K562 (cell line): ENCODE measurements around the gene CD40. TPM values are rescaled to one million over a fixed set of nuclear protein-coding genes. Genes with fewer than 3 reads are reported as not detected.

Experiments
- BRD9 ChIP-seq: fragments of 450-650 bp; IDR thresholded peaks from 2 replicates; pipeline ENCODE4 v1.6.1; 2018; ENCODE audit warnings: low read depth; ENCODE audit not compliant: partially characterized antibody
- BRF2 ChIP-seq: IDR thresholded peaks from 3 replicates; pipeline ENCODE4 v1.6.1; 2011; ENCODE audit warnings: borderline replicate concordance, mild to moderate bottlenecking; ENCODE audit not compliant: insufficient read length, insufficient read depth
- FOSL1 ChIP-seq: fragments of 200-800 bp; sonication (Bioruptor generic); conservative IDR thresholded peaks from 2 replicates; pipeline ENCODE4 v1.6.1; 2016; ENCODE audit warnings: missing genetic modification characterization, missing compliant biosample characterization
- FOXA1 ChIP-seq: fragments of 450-650 bp; IDR thresholded peaks from 2 replicates; pipeline ENCODE4 v1.6.1; 2016; ENCODE audit warnings: mild to moderate bottlenecking, borderline replicate concordance
- KDM2B ChIP-seq: fragments of 250-450 bp; sonication (Bioruptor Pico); IDR thresholded peaks from 2 replicates; pipeline ENCODE4 v1.8.0; 2021; ENCODE audit warnings: mild to moderate bottlenecking, moderate library complexity
- MED1 ChIP-seq: sonication (generic); formaldehyde crosslinking; IDR thresholded peaks from 2 replicates; pipeline ENCODE4 v1.8.1; 2023; ENCODE audit warnings: missing genetic modification reagents, borderline replicate concordance
- NFIC ChIP-seq: fragments of 450-650 bp; IDR thresholded peaks from 2 replicates; pipeline ENCODE4 v1.6.1; 2017; ENCODE audit warnings: mild to moderate bottlenecking, inconsistent platforms
- NRF1 ChIP-seq, 2 experiments: fragments of 450-650 bp; IDR thresholded peaks in 1 of 2; conservative IDR thresholded peaks in 1 of 2; 2 replicates each; pipeline ENCODE4 v1.6.1; 2014; ENCODE audit warnings: mild to moderate bottlenecking in 2 of 2
- POLR2AphosphoS5 ChIP-seq: IDR thresholded peaks from 2 replicates; pipeline ENCODE4 v1.6.1; 2011; ENCODE audit warnings: mild to moderate bottlenecking, low read depth, low read length, moderate library complexity; ENCODE audit not compliant: control insufficient read depth, insufficient read depth
- POLR3G ChIP-seq: IDR thresholded peaks from 2 replicates; pipeline ENCODE4 v1.6.1; 2011; ENCODE audit not compliant: insufficient read length, insufficient replicate concordance; ENCODE audit errors: extremely low read depth
- PTTG1 ChIP-seq: fragments of 450-650 bp; IDR thresholded peaks from 2 replicates; pipeline ENCODE4 v1.6.1; 2016; ENCODE audit warnings: low read depth, mild to moderate bottlenecking, missing genetic modification characterization, missing compliant biosample characterization
- REST ChIP-seq, 2 experiments: fragments of 450-650 bp; formaldehyde crosslinking in 1 of 2; IDR thresholded peaks; 2 replicates each; pipeline versions ENCODE4 v1.4.0 to v1.6.1; 2014 to 2020; ENCODE audit warnings: mild to moderate bottlenecking in 2 of 2, borderline replicate concordance in 1 of 2, low read depth in 1 of 2
- SETDB1 ChIP-seq: IDR thresholded peaks from one replicate; pipeline ENCODE4 v1.6.1; 2012; ENCODE audit warnings: low read length, control low read depth, inconsistent platforms
- SPI1 ChIP-seq: IDR thresholded peaks from 2 replicates; pipeline ENCODE4 v1.6.1; 2011; ENCODE audit warnings: low read depth, low read length, control low read depth, borderline replicate concordance
- TEAD4 ChIP-seq, 2 experiments: sonication (generic) in 1 of 2; formaldehyde crosslinking in 1 of 2; IDR thresholded peaks; 2 replicates each; pipeline versions ENCODE4 v1.6.1 to v1.8.0; 2012 to 2022; ENCODE audit warnings: borderline replicate concordance in 1 of 2, inconsistent platforms in 1 of 2, low read length in 1 of 2, mild to moderate bottlenecking in 1 of 2, missing genetic modification reagents in 1 of 2
- ZNF511 ChIP-seq: sonication (generic); formaldehyde crosslinking; IDR thresholded peaks from 2 replicates; pipeline ENCODE4 v1.8.0; 2022; ENCODE audit warnings: mild to moderate bottlenecking, missing genetic modification reagents
- ZNF75A ChIP-seq: fragments of 450-650 bp; formaldehyde crosslinking; IDR thresholded peaks from 2 replicates; pipeline ENCODE4 v1.4.0; 2020; ENCODE audit warnings: mild to moderate bottlenecking
- ZNF79 ChIP-seq: fragments of 250-450 bp; sonication (Bioruptor Pico); IDR thresholded peaks from 2 replicates; pipeline ENCODE4 v1.4.0; 2020; ENCODE audit warnings: low read depth, mild to moderate bottlenecking, moderate library complexity
- polyA plus RNA-seq, 8 experiments: library from polyadenylated mRNA; depleted of rRNA in 4 of 8; stranded (reverse) in 5 of 8; unstranded in 3 of 8; fragments of >200 nt; fragmentation: Nextera tagmentation in 2 of 8; fragmentation: Illumina TruSeq in 1 of 8; extraction: Ambion mirVana in 2 of 8; extraction: Trizol in 1 of 8; gene quantifications; 2 replicates each; pipeline versions ENCODE4 v1.2.1 to v1.2.3, GENCODE V29; 2011 to 2014; ENCODE audit warnings: inconsistent platforms in 1 of 8, missing spikeins in 1 of 8
- total RNA-seq, 7 experiments: library from RNA; depleted of rRNA in 6 of 7; stranded (reverse); fragments of >200 nt in 6 of 7; fragmentation: Illumina TruSeq in 2 of 7; extraction: Trizol in 2 of 7; gene quantifications; 2 replicates each; pipeline versions ENCODE4 v1.2.1 to v1.2.3, GENCODE V29; 2011 to 2021; ENCODE audit warnings: low replicate concordance in 1 of 7

CD40 gene
- total and polyA plus RNA-seq, 9 of the 15 experiments (the other 6 are each of a cell fraction or from before 2014, with no cell fraction given): 0.76 to 3.7 (median 1.6) TPM

GRCh38 chr20:46085179-46085851 is 32.8 kb upstream of the CD40 start (continued):
- no peak for TF ChIP-seq REST (IDR thresholded peaks at IDR 0.05; ENCODE audit: borderline replicate concordance)
- no peak for TF ChIP-seq REST (CRISPR knock-in tag; IDR thresholded peaks at IDR 0.05; ENCODE audit: low read depth)
- no peak for TF ChIP-seq FOXA1
- TF ChIP-seq POLR2AphosphoS5: no peak
- no peak for TF ChIP-seq TEAD4 (IDR thresholded peaks at IDR 0.05; ENCODE audit: low read length)
- no peak for TF ChIP-seq TEAD4 (CRISPR knock-in tag; IDR thresholded peaks at IDR 0.05; ENCODE audit: borderline replicate concordance)
- TF ChIP-seq ZNF75A (CRISPR knock-in tag): no peak
- TF ChIP-seq ZNF79: no peak
- no peak for TF ChIP-seq SPI1
- TF ChIP-seq NRF1 (conservative IDR thresholded peaks at IDR 0.05 in 1 of 2, IDR thresholded peaks at IDR 0.05 in 1 of 2): peak in 1 of 2 experiments; percentile 48; a peak in 1 of 4 replicates
- no peak for TF ChIP-seq ZNF511 (CRISPR knock-in tag)
- no peak for TF ChIP-seq PTTG1 (tag)
- peak; percentile 77 for TF ChIP-seq FOSL1
- no peak for TF ChIP-seq BRD9
- TF ChIP-seq BRF2: no peak
- TF ChIP-seq MED1: no peak
- peak; percentile 59 for TF ChIP-seq NFIC
- no peak for TF ChIP-seq KDM2B
- TF ChIP-seq POLR3G: no peak
- no peak for TF ChIP-seq SETDB1
